HG02852 (cell line): ENCODE measurements around the gene SELENOO.

ENCODE experiments used
- ATAC-seq: cut with Tn5 transposase; IDR thresholded peaks from one replicate; pipeline ENCODE4 v1.9.1; 2021; ENCODE audit warnings: mild to moderate bottlenecking, moderate library complexity; ENCODE audit not compliant: unreplicated experiment

The SELENOO gene

GRCh38 chr22:50228366-50228765, 27.6 kb downstream of the SELENOO start:
- no peak for ATAC-seq

GRCh38 chr22:50229370-50229769, 28.6 kb downstream of the SELENOO start:
- ATAC-seq: no peak

GRCh38 chr22:50232481-50233151, 31.8 kb downstream of the SELENOO start:
- no peak for ATAC-seq

- ATAC-seq: no peak
Measured at GRCh38 chr22:50233223-50233622, 32.4 kb downstream of the SELENOO start.

- ATAC-seq: no peak
Measured at GRCh38 chr22:50236731-50237409, 36.1 kb downstream of the SELENOO start.

GRCh38 chr22:50238755-50239154, 37.9 kb downstream of the SELENOO start:
- ATAC-seq: no peak

GRCh38 chr22:50242406-50242949, 41.7 kb downstream of the SELENOO start:
- no peak for ATAC-seq

GRCh38 chr22:50243685-50244419, 43.0 kb downstream of the SELENOO start:
- ATAC-seq: no peak

- peak; percentile 64 for ATAC-seq
Measured at GRCh38 chr22:50244420-50245213, 43.8 kb downstream of the SELENOO start, which contains the start of gene TUBGCP6. TUBGCP6 (minus strand) TSS chr22:50245023; CDS start chr22:50244459, 564 bp downstream.

- ATAC-seq: no peak
Measured at GRCh38 chr22:50245214-50246072, 44.6 kb downstream of the SELENOO start.

GRCh38 chr22:50246242-50247175, 45.7 kb downstream of the SELENOO start:
- ATAC-seq: no peak

GRCh38 chr22:50247748-50248147, 46.9 kb downstream of the SELENOO start:
- ATAC-seq: no peak

- ATAC-seq: no peak
Measured at GRCh38 chr22:50248196-50249081, 47.6 kb downstream of the SELENOO start.

- no peak for ATAC-seq
Measured at GRCh38 chr22:50249341-50250248, 48.8 kb downstream of the SELENOO start.

GRCh38 chr22:50250249-50250554, 49.4 kb downstream of the SELENOO start:
- no peak for ATAC-seq

GRCh38 chr22:50250555-50251476, 50.0 kb downstream of the SELENOO start, which contains the start of gene HDAC10:
HDAC10 (minus strand) TSS chr22:50251265; CDS start chr22:50251032, 233 bp downstream.
- peak; percentile 58 for ATAC-seq
